NCI-H2227 treated with DMSO at 0.1 percent for 48 hours (cell line): ENCODE data around the gene ST7.

ENCODE experiments used
- DNase-seq: peaks from one replicate; lab custom pipeline; 2025; lab: John Stamatoyannopoulos, UW

ST7 gene

GRCh38 chr7:117067340-117067739, 114.0 kb downstream of the ST7 start:
- DNase-seq = no peak

- no peak for DNase-seq
These were observed 115.3 kb downstream of the ST7 start for GRCh38 chr7:117068511-117069145.

- no peak for DNase-seq
These were observed 116.1 kb downstream of the ST7 start for GRCh38 chr7:117069379-117069778.

GRCh38 chr7:117071551-117071950, 118.2 kb downstream of the ST7 start:
- DNase-seq = no peak

GRCh38 chr7:117072620-117073118, 119.4 kb downstream of the ST7 start:
- peak; percentile 55 for DNase-seq

- DNase-seq = no peak
These were observed 121.1 kb downstream of the ST7 start for GRCh38 chr7:117074378-117074777.

GRCh38 chr7:117075934-117076333, 122.6 kb downstream of the ST7 start:
- DNase-seq = no peak

- no peak for DNase-seq
These were observed 123.2 kb downstream of the ST7 start for GRCh38 chr7:117076426-117076943.

GRCh38 chr7:117077658-117078057, 124.4 kb downstream of the ST7 start:
- DNase-seq = peak; percentile 69

- no peak for DNase-seq
These were observed 129.3 kb downstream of the ST7 start for GRCh38 chr7:117082647-117083046.

GRCh38 chr7:117083648-117084047, 130.3 kb downstream of the ST7 start:
- no peak for DNase-seq

GRCh38 chr7:117084286-117084685, 131.0 kb downstream of the ST7 start:
- DNase-seq = no peak

- no peak for DNase-seq
These were observed 132.0 kb downstream of the ST7 start for GRCh38 chr7:117085275-117085674.

- no peak for DNase-seq
These were observed 132.6 kb downstream of the ST7 start for GRCh38 chr7:117085769-117086463.

- no peak for DNase-seq
These were observed 133.5 kb downstream of the ST7 start for GRCh38 chr7:117086788-117087187.

GRCh38 chr7:117087639-117088396, 134.5 kb downstream of the ST7 start:
- DNase-seq = no peak

- no peak for DNase-seq
These were observed 135.4 kb downstream of the ST7 start for GRCh38 chr7:117088623-117089194.

- DNase-seq = no peak
These were observed 137.5 kb downstream of the ST7 start for GRCh38 chr7:117090791-117091190.

GRCh38 chr7:117091721-117092120, 138.4 kb downstream of the ST7 start:
- DNase-seq = no peak

- no peak for DNase-seq
These were observed 139.5 kb downstream of the ST7 start for GRCh38 chr7:117092785-117093184.

GRCh38 chr7:117094457-117094856, 141.2 kb downstream of the ST7 start:
- DNase-seq = no peak

- no peak for DNase-seq
These were observed 141.8 kb downstream of the ST7 start for GRCh38 chr7:117095055-117095454.
